K562 (cell line): ENCODE measurements around the gene HECW1. TPM values are rescaled to one million over a fixed set of nuclear protein-coding genes. Genes with fewer than 3 reads are reported as not detected.

Experiments
- ATAC-seq: fragments of 200-7000 bp; cut with Tn5 transposase; 3 replicates; pipeline ENCODE4 v1.9.1; 2020; ENCODE audit warnings: moderate library complexity
- BruUV-seq: library from RNA; stranded (reverse); fragments of 400-500 nt; replicated peaks from 2 replicates; lab custom pipeline; 2021; lab: Mats Ljungman, UMichigan
- CTCF ChIA-PET: fragments of 300-600 bp; formaldehyde crosslinking; extraction: SDS; loops from one replicate; lab custom pipeline; 2021; ENCODE audit warnings: low intra/inter-chr PET ratio; lab: Yijun Ruan, JAX
- POLR2A ChIA-PET: fragments of 300-600, 350-650 bp; sonication (Branson Sonifier 250); formaldehyde crosslinking; extraction: SDS; loops from one replicate; lab custom pipeline; 2021; ENCODE audit warnings: antibody characterized with exemption, inconsistent platforms; lab: Yijun Ruan, JAX
- DNase-seq, 4 experiments: peaks; one replicate each; pipeline versions ENCODE4 v3.0.0 to v3.0.0-alpha.2; 2011 to 2018; ENCODE audit warnings: low spot score in 3 of 4, mixed read lengths in 3 of 4; ENCODE audit errors: extremely low read depth in 1 of 4
- FAIRE-seq: peaks from 2 replicates; lab custom pipeline; 2011; peaks lifted over from hg19 to GRCh38; lab: Jason Lieb, UNC
- H2AFZ ChIP-seq: 2 replicates; pipeline ENCODE4 v1.6.0; 2011; ENCODE audit warnings: low read depth, low read length, control low read depth, inconsistent platforms
- H3K27ac ChIP-seq: fragments of 200-600 bp; 3 replicates; pipeline ENCODE4 v1.8.0; 2011; ENCODE audit warnings: low read depth, mild to moderate bottlenecking, control low read depth, inconsistent platforms, low read length, moderate library complexity, mixed read lengths; ENCODE audit errors: extremely low read depth
- H3K27me3 ChIP-seq, 2 experiments: fragments of 300-600 bp in 1 of 2; 2 replicates in 1 of 2; 3 replicates in 1 of 2; pipeline versions ENCODE4 v1.6.0 to v1.8.0; 2011; ENCODE audit warnings: inconsistent platforms in 2 of 2, low read length in 2 of 2, mild to moderate bottlenecking in 1 of 2, mixed read lengths in 1 of 2, moderate library complexity in 1 of 2; ENCODE audit not compliant: control insufficient read depth in 2 of 2, insufficient read depth in 2 of 2
- H3K36me3 ChIP-seq: fragments of 300-600 bp; 3 replicates; pipeline ENCODE4 v1.8.0; 2011; ENCODE audit warnings: mild to moderate bottlenecking, low read length, inconsistent platforms; ENCODE audit not compliant: control insufficient read depth, insufficient read depth
- H3K4me1 ChIP-seq, 2 experiments: fragments of 200-600 bp in 1 of 2; replicated peaks in 1 of 2; 2 replicates in 1 of 2; 3 replicates in 1 of 2; pipeline versions ENCODE4 v1.5.1 to v1.8.0; 2011; ENCODE audit warnings: inconsistent platforms in 2 of 2, low read length in 2 of 2, mild to moderate bottlenecking in 1 of 2, mixed read lengths in 1 of 2, moderate library complexity in 1 of 2; ENCODE audit not compliant: control insufficient read depth in 2 of 2, insufficient read depth in 2 of 2
- H3K4me2 ChIP-seq: 2 replicates; pipeline ENCODE4 v1.6.1; 2011; ENCODE audit warnings: low read length, control low read depth, inconsistent platforms, mixed read lengths; ENCODE audit not compliant: insufficient read depth
- H3K4me3 ChIP-seq: fragments of 200-600 bp; sonication (generic), shearing (Covaris generic); 2 replicates; pipeline ENCODE4 v1.5.1; 2016; ENCODE audit warnings: control low read depth, inconsistent platforms
- H3K79me2 ChIP-seq: fragments of 200-600 bp; 3 replicates; pipeline ENCODE4 v1.8.0; 2011; ENCODE audit warnings: low read length, inconsistent platforms; ENCODE audit not compliant: control insufficient read depth, insufficient read depth
- H3K9ac ChIP-seq, 2 experiments: 2 replicates each; pipeline versions ENCODE4 v1.6.0 to v1.6.1; 2011; ENCODE audit warnings: low read depth in 2 of 2, low read length in 2 of 2, control low read depth in 1 of 2, inconsistent platforms in 1 of 2, mild to moderate bottlenecking in 1 of 2, mixed read lengths in 1 of 2; ENCODE audit not compliant: insufficient read depth in 1 of 2
- H3K9me1 ChIP-seq: one replicate; pipeline ENCODE4 v1.6.0; 2011; ENCODE audit warnings: inconsistent platforms, mild to moderate bottlenecking, low read length, moderate library complexity; ENCODE audit not compliant: control insufficient read depth, insufficient read depth
- H3K9me3 ChIP-seq: replicated peaks from 2 replicates; pipeline ENCODE4 v1.5.1; 2011; ENCODE audit warnings: low read depth, low read length, inconsistent platforms; ENCODE audit not compliant: control insufficient read depth, insufficient read depth
- H4K20me1 ChIP-seq: replicated peaks from 2 replicates; pipeline ENCODE4 v1.6.1; 2011; ENCODE audit warnings: low read length, inconsistent platforms, mixed read lengths; ENCODE audit not compliant: control insufficient read depth, insufficient read depth
- CXXC5 ChIP-seq: fragments of 250-450 bp; sonication (Bioruptor Pico); IDR thresholded peaks from 2 replicates; pipeline ENCODE4 v1.8.0; 2022; ENCODE audit warnings: inconsistent platforms, mild to moderate bottlenecking, moderate library complexity
- ELF4 ChIP-seq: fragments of 450-650 bp; formaldehyde crosslinking; IDR thresholded peaks from 2 replicates; pipeline ENCODE4 v1.4.0; 2022; ENCODE audit warnings: missing genetic modification characterization
- KDM5B ChIP-seq: fragments of 200-600 bp; sonication (generic); IDR thresholded peaks from 2 replicates; pipeline ENCODE4 v1.6.1; 2012; ENCODE audit warnings: low read depth, mild to moderate bottlenecking, moderate library complexity, low read length, control low read depth, inconsistent platforms; ENCODE audit not compliant: insufficient replicate concordance
- POLR2G ChIP-seq: fragments of 200-400 bp; formaldehyde crosslinking; IDR thresholded peaks from 2 replicates; pipeline ENCODE4 v1.6.1; 2017; ENCODE audit warnings: low read depth, mild to moderate bottlenecking, antibody characterized with exemption, low read length, moderate library complexity
- SAFB ChIP-seq: fragments of 200-400 bp; formaldehyde crosslinking; IDR thresholded peaks from 2 replicates; pipeline ENCODE4 v1.6.1; 2017; ENCODE audit warnings: low read depth, low read length, borderline replicate concordance
- SNIP1 ChIP-seq: fragments of 450-650 bp; IDR thresholded peaks from 2 replicates; pipeline ENCODE4 v1.7.1; 2017; ENCODE audit warnings: low read depth, mild to moderate bottlenecking
- U2AF1 ChIP-seq: fragments of 200-400 bp; formaldehyde crosslinking; optimal IDR thresholded peaks from 2 replicates; pipeline ENCODE3; 2017; ENCODE audit warnings: mild to moderate bottlenecking, low read depth, low read length, moderate library complexity
- WGBS: fragments of 100-300 bp; shearing (Covaris generic); methylation state at CpG from one replicate; pipeline ENCODE4 v1.1.6; 2016; ENCODE audit warnings: low coverage, mixed read lengths; ENCODE audit not compliant: insufficient coverage; ENCODE audit errors: missing lambda C conversion rate; 5-methylcytosine and 5-hydroxymethylcytosine counted together
- in situ Hi-C: fragments of 300-500 bp; cut with MboI; formaldehyde crosslinking; loops from 4 replicates; pipeline ENCODE4 v1.15.0; 2018; ENCODE audit warnings: inconsistent platforms, mixed read lengths
- intact Hi-C: fragments of 100-400 bp; cut with micrococcal nuclease; formaldehyde crosslinking; loops from 2 replicates; pipeline ENCODE4 v1.14.2; 2022
- polyA plus RNA-seq, 8 experiments: library from polyadenylated mRNA; depleted of rRNA in 4 of 8; stranded (reverse) in 5 of 8; unstranded in 3 of 8; fragments of >200 nt; fragmentation: Nextera tagmentation in 2 of 8; fragmentation: Illumina TruSeq in 1 of 8; extraction: Ambion mirVana in 2 of 8; extraction: Trizol in 1 of 8; gene quantifications; 2 replicates each; pipeline versions ENCODE4 v1.2.1 to v1.2.3, GENCODE V29; 2011 to 2014; ENCODE audit warnings: inconsistent platforms in 1 of 8, missing spikeins in 1 of 8
- total RNA-seq, 7 experiments: library from RNA; depleted of rRNA in 6 of 7; stranded (reverse); fragments of >200 nt in 6 of 7; fragmentation: Illumina TruSeq in 2 of 7; extraction: Trizol in 2 of 7; gene quantifications; 2 replicates each; pipeline versions ENCODE4 v1.2.1 to v1.2.3, GENCODE V29; 2011 to 2021; ENCODE audit warnings: low replicate concordance in 1 of 7
- TF ChIP-seq, protein P1 (sequence below): sonication (generic); formaldehyde crosslinking; IDR thresholded peaks from 2 replicates; pipeline ENCODE4 v1.8.0; 2023; ENCODE audit warnings: mild to moderate bottlenecking, missing genetic modification reagents
- TF ChIP-seq, protein P2 (sequence below), 2 experiments: IDR thresholded peaks; 2 replicates each; pipeline ENCODE4 v1.6.1; 2011; ENCODE audit warnings: borderline replicate concordance in 1 of 2, control low read depth in 1 of 2, low read depth in 1 of 2, low read length in 1 of 2, mild to moderate bottlenecking in 1 of 2, mixed read lengths in 1 of 2, moderate library complexity in 1 of 2; ENCODE audit not compliant: insufficient read depth in 1 of 2, insufficient read length in 1 of 2, poor library complexity in 1 of 2, severe bottlenecking in 1 of 2; ENCODE audit errors: extremely low read depth in 1 of 2
- TF ChIP-seq, protein P3 (sequence below): sonication (generic); formaldehyde crosslinking; IDR thresholded peaks from 2 replicates; pipeline ENCODE4 v1.8.0; 2022; ENCODE audit warnings: missing genetic modification reagents, mild to moderate bottlenecking, moderate library complexity, borderline replicate concordance

HECW1 gene
- total and polyA plus RNA-seq, 9 of the 15 experiments (the other 6 are each of a cell fraction or from before 2014, with no cell fraction given): 0.07 to 0.31 (median 0.13) TPM; not detected in 4

DNA sequence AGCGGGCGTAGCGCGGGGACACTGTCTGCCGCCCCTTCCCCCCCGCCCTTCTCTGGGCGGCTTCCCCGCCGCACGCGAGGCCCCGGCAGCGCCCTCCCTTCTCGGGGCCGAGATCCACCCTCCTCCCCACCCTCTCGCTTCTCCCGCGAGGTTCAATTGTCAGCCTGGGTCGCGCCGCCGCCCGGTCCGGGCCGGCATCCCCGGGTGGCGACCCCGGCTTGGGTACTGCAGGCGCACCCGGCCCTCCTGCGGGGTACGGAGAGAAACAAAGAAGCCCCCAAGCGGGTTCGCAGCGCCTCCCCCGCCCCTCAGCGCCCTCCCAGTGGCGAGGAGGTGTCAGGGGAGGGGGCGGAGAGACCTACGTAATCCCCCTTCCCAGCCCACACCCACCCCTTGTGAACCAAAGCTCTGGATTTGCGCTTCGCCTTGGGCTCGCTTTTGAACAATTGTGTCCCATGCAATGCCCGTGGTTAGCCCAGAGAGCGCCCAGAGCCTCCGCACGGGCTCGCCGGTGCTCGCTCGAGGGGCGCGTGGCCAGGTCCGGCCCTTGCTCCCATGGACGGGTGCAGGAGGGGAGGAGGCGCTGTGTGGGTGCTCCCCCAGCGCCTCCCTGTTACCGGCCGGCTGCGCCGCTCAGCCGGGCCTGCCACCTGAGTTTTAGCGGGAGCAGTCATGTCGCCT lies 634 bp downstream of the HECW1 start:
- Histone ChIP-seq H3K27ac (no peak overlapping the region), H4K20me1 (no peaks in the 10 kb centered on the region), H3K9ac (peak overlapping the region in 1 of 2 experiments; percentile 88; a peak in 2 of 4 replicates), H3K36me3 (no peaks in the 10 kb centered on the region), H3K4me2 (peak overlapping the region; percentile 31; the same call in 1 of the 2 replicates), H3K4me3 (peak overlapping the region; percentile 18; the same call in 1 of the 2 replicates), H3K4me1 (peaks cover 0 to 17% of the 10 kb centered on the region in 2 experiments; a peak in 3 of 5 replicates), H3K9me3 (no peaks in the 10 kb centered on the region), H2AFZ (peak overlapping the region; percentile 20; the same call in 1 of the 2 replicates), H3K9me1 (no peaks in the 10 kb centered on the region), H3K27me3 (peaks cover 16 to 21% of the 10 kb centered on the region in 2 experiments; a peak in 4 of 5 replicates), H3K79me2 (no peaks in the 10 kb centered on the region)
- peak; percentile 11 to 33 (median 26) for DNase-seq
- ATAC-seq: peak; percentile 75
- WGBS: 5% methylated on average over 38 of the region's 64 CpGs
- BruUV-seq: no TSS peak
- ChIA-PET POLR2A (interaction anchor here (0.6 to 1.3 kb wide), 2 partner anchors 10 to 39 kb away, joined by 3 to 4 read pairs; no protein-coding TSS in a partner anchor), CTCF (no interaction called here)
- in situ Hi-C loops (no loop called here), intact Hi-C loops (loop anchor here (10.0 kb wide), 1 partner anchor 152 kb away; no protein-coding TSS in a partner anchor)
- FAIRE-seq: no peak
- TF ChIP-seq U2AF1 (no peak), POLR2G (0 out of 2 replicates have a peak, but pooled peaks have one; percentile 15), ELF4 (CRISPR knock-in tag) (no peak), KDM5B (no peak), CXXC5 (CRISPR knock-in tag) (peak; percentile 31; the same call in 1 of the 2 replicates), SAFB (no peak), SNIP1 (peak; percentile 80)
- TF ChIP-seq, protein P1, sequence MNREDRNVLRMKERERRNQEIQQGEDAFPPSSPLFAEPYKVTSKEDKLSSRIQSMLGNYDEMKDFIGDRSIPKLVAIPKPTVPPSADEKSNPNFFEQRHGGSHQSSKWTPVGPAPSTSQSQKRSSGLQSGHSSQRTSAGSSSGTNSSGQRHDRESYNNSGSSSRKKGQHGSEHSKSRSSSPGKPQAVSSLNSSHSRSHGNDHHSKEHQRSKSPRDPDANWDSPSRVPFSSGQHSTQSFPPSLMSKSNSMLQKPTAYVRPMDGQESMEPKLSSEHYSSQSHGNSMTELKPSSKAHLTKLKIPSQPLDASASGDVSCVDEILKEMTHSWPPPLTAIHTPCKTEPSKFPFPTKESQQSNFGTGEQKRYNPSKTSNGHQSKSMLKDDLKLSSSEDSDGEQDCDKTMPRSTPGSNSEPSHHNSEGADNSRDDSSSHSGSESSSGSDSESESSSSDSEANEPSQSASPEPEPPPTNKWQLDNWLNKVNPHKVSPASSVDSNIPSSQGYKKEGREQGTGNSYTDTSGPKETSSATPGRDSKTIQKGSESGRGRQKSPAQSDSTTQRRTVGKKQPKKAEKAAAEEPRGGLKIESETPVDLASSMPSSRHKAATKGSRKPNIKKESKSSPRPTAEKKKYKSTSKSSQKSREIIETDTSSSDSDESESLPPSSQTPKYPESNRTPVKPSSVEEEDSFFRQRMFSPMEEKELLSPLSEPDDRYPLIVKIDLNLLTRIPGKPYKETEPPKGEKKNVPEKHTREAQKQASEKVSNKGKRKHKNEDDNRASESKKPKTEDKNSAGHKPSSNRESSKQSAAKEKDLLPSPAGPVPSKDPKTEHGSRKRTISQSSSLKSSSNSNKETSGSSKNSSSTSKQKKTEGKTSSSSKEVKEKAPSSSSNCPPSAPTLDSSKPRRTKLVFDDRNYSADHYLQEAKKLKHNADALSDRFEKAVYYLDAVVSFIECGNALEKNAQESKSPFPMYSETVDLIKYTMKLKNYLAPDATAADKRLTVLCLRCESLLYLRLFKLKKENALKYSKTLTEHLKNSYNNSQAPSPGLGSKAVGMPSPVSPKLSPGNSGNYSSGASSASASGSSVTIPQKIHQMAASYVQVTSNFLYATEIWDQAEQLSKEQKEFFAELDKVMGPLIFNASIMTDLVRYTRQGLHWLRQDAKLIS (CRISPR knock-in tag): no peak
- TF ChIP-seq, protein P2, sequence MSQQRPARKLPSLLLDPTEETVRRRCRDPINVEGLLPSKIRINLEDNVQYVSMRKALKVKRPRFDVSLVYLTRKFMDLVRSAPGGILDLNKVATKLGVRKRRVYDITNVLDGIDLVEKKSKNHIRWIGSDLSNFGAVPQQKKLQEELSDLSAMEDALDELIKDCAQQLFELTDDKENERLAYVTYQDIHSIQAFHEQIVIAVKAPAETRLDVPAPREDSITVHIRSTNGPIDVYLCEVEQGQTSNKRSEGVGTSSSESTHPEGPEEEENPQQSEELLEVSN (IDR thresholded peaks at IDR 0.05; ENCODE audit: borderline replicate concordance in 1 of 2, extremely low read depth in 1 of 2, insufficient read depth in 1 of 2, insufficient read length in 1 of 2, low read depth in 1 of 2, low read length in 1 of 2, poor library complexity in 1 of 2, severe bottlenecking in 1 of 2): peak; percentile 43 to 70
- TF ChIP-seq, protein P3, sequence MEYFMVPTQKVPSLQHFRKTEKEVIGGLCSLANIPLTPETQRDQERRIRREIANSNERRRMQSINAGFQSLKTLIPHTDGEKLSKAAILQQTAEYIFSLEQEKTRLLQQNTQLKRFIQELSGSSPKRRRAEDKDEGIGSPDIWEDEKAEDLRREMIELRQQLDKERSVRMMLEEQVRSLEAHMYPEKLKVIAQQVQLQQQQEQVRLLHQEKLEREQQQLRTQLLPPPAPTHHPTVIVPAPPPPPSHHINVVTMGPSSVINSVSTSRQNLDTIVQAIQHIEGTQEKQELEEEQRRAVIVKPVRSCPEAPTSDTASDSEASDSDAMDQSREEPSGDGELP (CRISPR knock-in tag): 0 out of 2 replicates have a peak, but pooled peaks have one; percentile 16
